Measurements from ENCODE around the gene JSRP1.

DNA sequence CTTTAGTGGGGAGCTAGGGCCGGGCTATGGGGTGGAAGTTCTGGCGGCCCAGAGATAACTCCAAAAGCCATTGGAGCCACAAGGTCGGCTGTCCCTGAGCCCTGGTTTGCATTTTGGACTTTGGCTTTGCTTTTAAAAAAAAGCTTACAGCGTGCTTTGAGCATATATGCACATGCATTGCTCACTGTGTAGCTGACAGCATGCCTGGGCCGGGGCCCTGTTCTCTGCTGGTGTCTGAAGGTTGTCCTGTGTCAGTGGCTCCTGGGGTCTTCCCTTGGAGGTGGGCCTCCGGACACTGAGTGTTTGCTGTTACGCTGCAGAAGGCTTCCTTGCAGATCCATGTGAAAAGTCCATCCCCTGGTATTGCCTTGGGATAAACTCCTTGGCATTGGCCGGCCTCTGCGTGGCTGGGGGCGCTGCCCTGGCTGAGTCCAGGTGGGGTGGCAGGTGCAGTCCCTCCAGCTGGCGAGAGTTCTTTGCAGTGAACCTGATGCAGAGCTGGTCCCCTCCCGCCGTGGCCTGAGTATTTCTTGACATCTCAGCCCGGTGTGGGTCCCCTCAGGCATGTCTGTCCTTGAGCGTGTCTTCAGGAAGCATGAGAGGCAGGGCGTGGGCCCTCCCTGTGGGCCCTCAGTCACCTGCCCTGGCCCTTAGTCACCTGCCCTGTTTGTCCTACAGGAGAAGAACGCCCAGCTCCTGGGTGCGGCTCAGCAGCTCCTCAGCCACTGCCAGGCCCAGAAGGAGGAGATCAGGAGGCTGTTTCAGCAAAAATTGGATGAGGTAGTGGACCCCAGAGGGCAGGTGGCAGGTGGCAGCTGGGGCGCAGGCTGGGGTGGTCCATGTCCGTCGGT is 43.1 kb downstream of the JSRP1 start:
- no peak for TF ChIP-seq CTCF (IDR thresholded peaks at IDR 0.05; ENCODE audit: poor library complexity)
- TF ChIP-seq EZH2 (IDR thresholded peaks at IDR 0.05; ENCODE audit: borderline replicate concordance), result no peak
- TF ChIP-seq EZH2phosphoT487 (IDR thresholded peaks at IDR 0.05; ENCODE audit: low read depth, severe bottlenecking, unreplicated experiment), result no peak

All from hepatocyte (in vitro differentiated cells).